GM12872 (cell line): ENCODE measurements around the gene TMC3.

Source experiments
- CTCF ChIP-seq: IDR thresholded peaks from 3 replicates; pipeline ENCODE4 v1.5.1; 2011; ENCODE audit warnings: low read depth, mild to moderate bottlenecking, low read length, moderate library complexity; ENCODE audit not compliant: insufficient read depth

TMC3 gene

DNA sequence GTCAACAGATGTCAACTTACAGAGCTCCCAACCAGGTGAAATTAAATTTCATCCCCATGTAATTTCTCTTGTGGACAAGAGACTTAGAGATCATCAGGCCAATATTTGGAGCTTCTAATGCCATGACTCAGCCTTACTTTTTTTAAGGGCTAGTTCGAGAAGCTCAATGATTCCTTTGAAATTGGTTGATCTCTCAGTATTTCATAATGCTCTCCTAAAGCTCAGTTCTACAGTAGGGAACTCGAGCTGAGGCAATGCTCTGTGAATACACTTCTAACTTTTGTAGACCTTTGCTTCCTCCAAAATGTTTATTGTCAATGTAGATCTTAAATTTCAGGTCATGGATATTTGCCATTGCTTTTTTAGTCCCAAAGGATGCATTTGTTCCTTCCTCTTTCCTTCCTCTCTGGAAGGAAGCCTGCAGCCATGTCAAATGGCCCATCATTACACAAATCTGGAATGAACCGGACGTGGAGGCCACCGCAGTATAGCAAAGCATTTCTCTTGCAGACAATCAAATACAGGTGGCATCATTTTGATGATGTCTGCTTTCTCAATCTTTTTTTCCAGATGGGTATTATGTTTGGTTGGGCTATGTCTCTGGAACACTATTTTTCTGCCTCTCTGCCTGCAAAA, 78.4 kb downstream of the TMC3 start:
- TF ChIP-seq CTCF, result no peak

DNA sequence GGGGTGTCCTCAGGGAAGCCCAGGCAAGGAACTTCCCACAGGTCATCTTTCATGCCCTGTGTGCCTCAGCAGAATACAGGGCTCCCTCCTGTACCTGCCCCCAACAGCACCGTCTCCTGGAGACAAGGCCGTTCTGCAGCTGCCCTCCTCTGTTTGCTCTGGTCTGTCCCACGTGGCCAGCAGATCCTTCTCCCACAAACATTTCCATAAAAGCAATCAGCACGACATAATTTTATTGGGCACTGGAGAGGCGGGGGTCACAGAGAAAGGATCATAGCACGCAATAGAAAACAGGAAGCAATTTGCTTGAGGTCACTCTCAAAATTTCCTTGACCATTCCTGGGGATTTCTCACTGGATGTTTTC, 79.5 kb downstream of the TMC3 start:
- TF ChIP-seq CTCF, result peak; percentile 75

DNA sequence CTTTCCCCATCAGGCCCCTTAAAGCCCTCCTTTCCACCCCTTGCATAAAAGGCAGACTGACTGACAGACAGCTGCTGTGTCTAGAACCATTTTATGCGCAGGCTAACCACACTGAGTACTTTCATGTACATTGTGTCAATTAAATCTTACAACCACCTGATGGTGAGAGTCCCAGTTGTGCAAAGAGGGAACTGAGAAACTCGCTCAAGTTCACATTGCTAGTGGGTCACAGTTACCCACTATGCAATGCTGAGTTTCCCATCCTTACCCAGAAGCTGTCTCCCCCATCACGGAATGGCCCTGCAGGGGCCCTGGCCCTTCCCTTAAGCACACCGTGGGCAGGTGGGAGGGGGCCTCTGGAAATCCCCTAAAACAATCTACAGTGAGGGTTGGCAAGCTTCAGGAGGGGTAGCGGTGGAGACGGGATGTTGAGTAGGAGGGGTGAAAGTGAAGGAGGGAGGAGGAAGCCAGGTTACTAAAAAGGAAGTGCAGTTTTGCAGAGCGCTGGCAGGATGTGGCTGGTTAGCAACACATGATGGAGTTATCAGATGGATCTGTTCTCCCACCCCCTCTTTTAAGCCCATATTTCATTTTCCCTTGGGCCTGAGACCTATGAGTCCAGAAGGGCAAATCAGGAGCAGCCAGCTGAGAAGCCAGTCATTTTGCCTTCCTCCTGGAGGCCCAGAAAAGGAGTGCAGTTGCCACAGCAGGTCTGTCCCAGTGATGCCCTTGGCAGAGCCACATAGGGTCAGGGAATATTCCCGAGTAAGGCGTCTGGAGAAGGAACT, 80.1 kb downstream of the TMC3 start:
- TF ChIP-seq CTCF, result no peak

DNA sequence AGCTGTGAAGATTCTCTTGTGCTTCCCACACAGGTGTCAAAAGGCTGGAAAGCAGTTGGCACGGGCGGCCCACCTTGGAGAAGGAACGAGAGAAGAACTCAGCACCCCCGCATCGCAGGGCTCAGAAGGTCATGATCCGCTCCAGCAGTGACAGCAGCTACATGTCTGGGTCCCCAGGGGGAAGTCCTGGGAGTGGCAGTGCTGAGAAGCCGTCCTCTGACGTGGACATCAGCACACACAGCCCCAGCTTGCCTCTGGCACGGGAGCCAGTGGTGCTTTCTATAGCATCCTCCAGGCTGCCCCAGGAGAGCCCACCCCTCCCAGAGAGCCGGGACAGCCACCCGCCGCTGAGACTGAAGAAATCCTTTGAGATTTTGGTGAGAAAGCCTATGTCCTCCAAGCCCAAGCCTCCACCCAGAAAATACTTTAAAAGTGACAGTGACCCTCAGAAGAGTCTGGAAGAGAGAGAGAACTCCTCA, 81.5 kb downstream of the TMC3 start:
- TF ChIP-seq CTCF, result no peak

GRCh38 chr15:81291916-81292522, 82.0 kb downstream of the TMC3 start:
- no peak for TF ChIP-seq CTCF

GRCh38 chr15:81289910-81290309, 84.1 kb downstream of the TMC3 start:
- TF ChIP-seq CTCF, result no peak

- no peak for TF ChIP-seq CTCF
Observed at GRCh38 chr15:81288616-81289015, 85.4 kb downstream of the TMC3 start.
